Transverse colon (tissue), 4 donors: ENCODE measurements around the gene CYSTM1.

Experiments used
- EP300 ChIP-seq: sonication (generic); formaldehyde crosslinking; IDR thresholded peaks from one replicate; pipeline ENCODE4 v1.6.1; 2017; ENCODE audit warnings: antibody characterized with exemption, low read depth
- POLR2A ChIP-seq: fragments of 450-650 bp; IDR thresholded peaks from one replicate; pipeline ENCODE4 v1.6.1; 2016; ENCODE audit warnings: antibody characterized with exemption, mild to moderate bottlenecking, moderate library complexity
- POLR2AphosphoS5 ChIP-seq, 3 donors: sonication (generic); formaldehyde crosslinking; IDR thresholded peaks; one replicate each; pipeline ENCODE4 v1.6.1; 2016; ENCODE audit warnings: antibody characterized with exemption in 3 of 3
- TF ChIP-seq, protein P1 (sequence below), 5 experiments: fragments of 200-600 bp in 3 of 5; fragments of 450-650 bp in 2 of 5; sonication (generic) in 3 of 5; IDR thresholded peaks; 1 replicate in 2 of 5; 2 replicates in 3 of 5; pipeline ENCODE4 v1.5.1; 2016 to 2017; ENCODE audit warnings: antibody characterized with exemption in 5 of 5, inconsistent platforms in 3 of 5, mild to moderate bottlenecking in 2 of 5, moderate library complexity in 1 of 5

DNA sequence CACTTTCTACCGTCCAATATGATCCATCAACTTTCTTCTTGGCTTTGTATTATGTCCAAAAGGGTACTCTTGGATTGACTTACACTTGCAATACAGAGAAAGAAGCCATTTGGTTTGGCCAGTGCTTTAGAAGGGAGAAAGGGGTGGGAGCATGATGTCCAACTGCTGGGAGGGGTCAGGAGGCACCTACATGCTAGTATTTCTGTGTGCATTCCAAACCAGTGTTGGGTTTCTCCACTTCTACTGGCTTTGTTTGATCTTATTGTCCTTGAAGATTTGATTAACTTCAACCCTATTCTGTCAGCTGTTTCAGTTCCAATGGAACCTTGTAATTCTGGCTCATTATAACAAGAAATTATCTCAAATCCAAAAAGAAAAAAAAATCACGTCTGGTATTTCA is 27.6 kb downstream of the CYSTM1 start:
- TF ChIP-seq, protein P1, sequence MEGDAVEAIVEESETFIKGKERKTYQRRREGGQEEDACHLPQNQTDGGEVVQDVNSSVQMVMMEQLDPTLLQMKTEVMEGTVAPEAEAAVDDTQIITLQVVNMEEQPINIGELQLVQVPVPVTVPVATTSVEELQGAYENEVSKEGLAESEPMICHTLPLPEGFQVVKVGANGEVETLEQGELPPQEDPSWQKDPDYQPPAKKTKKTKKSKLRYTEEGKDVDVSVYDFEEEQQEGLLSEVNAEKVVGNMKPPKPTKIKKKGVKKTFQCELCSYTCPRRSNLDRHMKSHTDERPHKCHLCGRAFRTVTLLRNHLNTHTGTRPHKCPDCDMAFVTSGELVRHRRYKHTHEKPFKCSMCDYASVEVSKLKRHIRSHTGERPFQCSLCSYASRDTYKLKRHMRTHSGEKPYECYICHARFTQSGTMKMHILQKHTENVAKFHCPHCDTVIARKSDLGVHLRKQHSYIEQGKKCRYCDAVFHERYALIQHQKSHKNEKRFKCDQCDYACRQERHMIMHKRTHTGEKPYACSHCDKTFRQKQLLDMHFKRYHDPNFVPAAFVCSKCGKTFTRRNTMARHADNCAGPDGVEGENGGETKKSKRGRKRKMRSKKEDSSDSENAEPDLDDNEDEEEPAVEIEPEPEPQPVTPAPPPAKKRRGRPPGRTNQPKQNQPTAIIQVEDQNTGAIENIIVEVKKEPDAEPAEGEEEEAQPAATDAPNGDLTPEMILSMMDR (IDR thresholded peaks at IDR 0.05) = no peak
- no peak for TF ChIP-seq POLR2AphosphoS5 (IDR thresholded peaks at IDR 0.05)
- no peak for TF ChIP-seq POLR2A
- TF ChIP-seq EP300 = no peak
